Natural killer cell (primary cell): ENCODE results near the gene CLN3. TPM values are rescaled to one million over a fixed set of nuclear protein-coding genes. Genes with fewer than 3 reads are reported as not detected.

Experiments
- ATAC-seq, 3 donors: fragments of 150-1000 bp in 2 of 3; fragments of 200-7000 bp in 1 of 3; cut with Tn5 transposase; 1 replicate in 1 of 3; 2 replicates in 2 of 3; pipeline ENCODE4 v1.10.0; 2021; ENCODE audit warnings: mild to moderate bottlenecking in 2 of 3, moderate library complexity in 2 of 3
- DNase-seq, 2 donors: peaks; one replicate each; pipeline versions ENCODE4 v3.0.0 to v3.0.0-alpha.2; 2013 to 2021; ENCODE audit warnings: mixed read lengths in 1 of 2
- H3K27ac ChIP-seq: one replicate; pipeline ENCODE4 v1.5.1; 2013; ENCODE audit warnings: mild to moderate bottlenecking, low read length
- H3K27me3 ChIP-seq: one replicate; pipeline ENCODE4 v1.6.1; 2013; ENCODE audit warnings: low read length; ENCODE audit not compliant: control insufficient read depth, insufficient read depth
- H3K36me3 ChIP-seq: one replicate; pipeline ENCODE4 v1.6.1; 2013; ENCODE audit warnings: low read length; ENCODE audit not compliant: control insufficient read depth, insufficient read depth
- H3K4me1 ChIP-seq: one replicate; pipeline ENCODE4 v1.6.1; 2013; ENCODE audit warnings: low read length; ENCODE audit not compliant: control insufficient read depth, insufficient read depth
- H3K4me3 ChIP-seq: one replicate; pipeline ENCODE4 v1.5.1; 2013; ENCODE audit warnings: low read length
- H3K9me3 ChIP-seq: one replicate; pipeline ENCODE4 v1.6.1; 2013; ENCODE audit warnings: low read length; ENCODE audit not compliant: control insufficient read depth, insufficient read depth
- H3K27ac Mint-ChIP-seq, 2 donors: one replicate each; pipeline ENCODE4 v1.8.0; 2022; ENCODE audit warnings: mild to moderate bottlenecking in 2 of 2, mixed read lengths in 2 of 2, moderate library complexity in 1 of 2
- H3K27me3 Mint-ChIP-seq, 2 donors: one replicate each; pipeline ENCODE4 v1.8.0; 2022; ENCODE audit warnings: low read depth in 2 of 2, mixed read lengths in 2 of 2
- H3K36me3 Mint-ChIP-seq: one replicate; pipeline ENCODE4 v1.8.0; 2022; ENCODE audit warnings: mixed read lengths
- H3K4me1 Mint-ChIP-seq, 2 donors: one replicate each; pipeline ENCODE4 v1.8.0; 2022; ENCODE audit warnings: mixed read lengths in 2 of 2
- H3K4me3 Mint-ChIP-seq: one replicate; pipeline ENCODE4 v1.8.0; 2022; ENCODE audit warnings: mild to moderate bottlenecking, moderate library complexity, mixed read lengths
- H3K9me3 Mint-ChIP-seq, 2 donors: one replicate each; pipeline ENCODE4 v1.8.0; 2022; ENCODE audit warnings: mixed read lengths in 2 of 2
- CTCF ChIP-seq: fragments of 200-600 bp; IDR thresholded peaks from one replicate; pipeline ENCODE4 v1.8.0; 2022; ENCODE audit warnings: antibody characterized with exemption
- WGBS: methylation state at CpG from one replicate; pipeline ENCODE4 v1.1.7; 2013; ENCODE audit warnings: missing lambda C conversion rate; ENCODE audit not compliant: insufficient coverage; 5-methylcytosine and 5-hydroxymethylcytosine counted together
- intact Hi-C: fragments of 100-400 bp; cut with micrococcal nuclease; formaldehyde crosslinking; loops from one replicate; pipeline ENCODE4 v1.14.2; 2022
- total RNA-seq, 4 donors: library from RNA; stranded (reverse); fragments of 120-200 nt in 1 of 4; gene quantifications; one replicate each; pipeline versions ENCODE4 v1.2.3 to v1.2.4, GENCODE V29; 2013 to 2022

The CLN3 gene
- total RNA-seq, 3 donors from 2014 or later (not counting 1 experiment from before 2014, with no cell fraction given): 71.1 to 85.3 (median 84.7) TPM

DNA sequence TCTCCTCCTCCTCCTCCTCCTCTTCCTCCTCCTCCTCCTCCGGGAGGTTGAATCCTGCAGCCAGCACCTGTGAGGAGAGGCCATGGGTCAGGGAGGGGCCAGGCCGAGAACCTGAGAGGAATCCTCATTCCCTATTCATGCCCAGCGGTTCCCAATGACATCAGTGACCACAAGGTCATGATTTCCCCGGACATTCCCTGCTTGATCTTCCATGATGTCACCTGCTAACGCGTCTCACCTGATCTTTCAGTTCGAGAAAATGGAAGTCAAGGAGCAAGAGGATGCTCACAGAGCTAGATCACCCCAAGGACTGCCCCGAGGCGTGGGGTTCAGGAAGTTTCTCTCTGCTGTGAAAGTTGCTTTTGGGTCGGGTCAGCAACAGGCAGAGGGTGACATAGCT lies 8.0 kb upstream of the CLN3 start:
- H3K27me3 ChIP-seq: no peaks in the 10 kb centered on the region
- peaks cover 29 to 40% of the 10 kb centered on the region in 2 donors for H3K4me1 Mint-ChIP-seq
- no peak overlapping the region for H3K27ac Mint-ChIP-seq
- no peak for TF ChIP-seq CTCF
- no peak overlapping the region for H3K4me3 ChIP-seq
- intact Hi-C loops: loop anchor here (10.0 kb wide), 1 partner anchor 195 kb away; no protein-coding TSS in a partner anchor
- no peaks in the 10 kb centered on the region for H3K36me3 Mint-ChIP-seq
- no peaks in the 10 kb centered on the region for H3K9me3 ChIP-seq
- H3K36me3 ChIP-seq: peaks cover 23% of the 10 kb centered on the region
- ATAC-seq (no peak), DNase-seq (no peak)
- H3K4me1 ChIP-seq: peaks cover 55% of the 10 kb centered on the region
- no peak overlapping the region for H3K27ac ChIP-seq
- H3K4me3 Mint-ChIP-seq: peak overlapping the region; percentile 25
- H3K9me3 Mint-ChIP-seq: no peaks in the 10 kb centered on the region
- H3K27me3 Mint-ChIP-seq: no peaks in the 10 kb centered on the region
- WGBS: 90% methylated on average over 10 of the region's 10 CpGs

GRCh38 chr16:28498666-28499381 lies 7.0 kb upstream of the CLN3 start:
- Mint-ChIP-seq H3K27ac (peak overlapping the region; percentile 65 to 72), H3K27me3 (no peaks in the 10 kb centered on the region), H3K9me3 (no peaks in the 10 kb centered on the region), H3K4me3 (no peak overlapping the region), H3K36me3 (no peaks in the 10 kb centered on the region), H3K4me1 (peaks cover 36 to 50% of the 10 kb centered on the region in 2 donors)
- 97% methylated on average over 15 of the region's 15 CpGs for WGBS
- ATAC-seq (no peak), DNase-seq (no peak)
- peaks cover 23% of the 10 kb centered on the region for H3K36me3 ChIP-seq
- no peak overlapping the region for H3K4me3 ChIP-seq
- H3K27me3 ChIP-seq: no peaks in the 10 kb centered on the region
- no peak overlapping the region for H3K27ac ChIP-seq
- no peaks in the 10 kb centered on the region for H3K9me3 ChIP-seq
- intact Hi-C loops: loop anchor here (10.0 kb wide), 1 partner anchor 194 kb away; no protein-coding TSS in a partner anchor
- no peak for TF ChIP-seq CTCF
- H3K4me1 ChIP-seq: peaks cover 65% of the 10 kb centered on the region

- Mint-ChIP-seq H3K27me3 (no peaks in the 10 kb centered on the region), H3K4me3 (peak overlapping the region; percentile 99), H3K4me1 (peaks cover 42 to 58% of the 10 kb centered on the region in 2 donors), H3K27ac (peak overlapping the region; percentile 98 to 100), H3K9me3 (no peaks in the 10 kb centered on the region), H3K36me3 (no peaks in the 10 kb centered on the region)
- no peak overlapping the region for H3K4me3 ChIP-seq
- TF ChIP-seq CTCF: no peak
- H3K27ac ChIP-seq: no peak overlapping the region
- H3K9me3 ChIP-seq: no peaks in the 10 kb centered on the region
- H3K4me1 ChIP-seq: peaks cover 73% of the 10 kb centered on the region
- peaks cover 23% of the 10 kb centered on the region for H3K36me3 ChIP-seq
- 95% methylated on average over 33 of the region's 33 CpGs for WGBS
- DNase-seq (no peak), ATAC-seq (no peak)
- no peaks in the 10 kb centered on the region for H3K27me3 ChIP-seq
- intact Hi-C loops: loop anchor here (10.0 kb wide), 1 partner anchor 193 kb away; no protein-coding TSS in a partner anchor
Measured at GRCh38 chr16:28497861-28498599, 6.2 kb upstream of the CLN3 start.
